Ovary (tissue), 3 donors: ENCODE measurements around the gene CCDC40.

Experiments used
- EP300 ChIP-seq: sonication (generic); formaldehyde crosslinking; IDR thresholded peaks from one replicate; pipeline ENCODE4 v1.6.1; 2017; ENCODE audit warnings: antibody characterized with exemption
- POLR2A ChIP-seq: fragments of 450-650 bp; IDR thresholded peaks from one replicate; pipeline ENCODE4 v1.6.1; 2017; ENCODE audit warnings: antibody characterized with exemption, mild to moderate bottlenecking, moderate library complexity
- TF ChIP-seq, protein P1 (sequence below), 3 donors: fragments of 450-650 bp in 2 of 3; fragments of 200-600 bp in 1 of 3; IDR thresholded peaks; one replicate each; pipeline versions ENCODE4 v1.5.1 to v1.8.0; 2016 to 2022; ENCODE audit warnings: antibody characterized with exemption in 3 of 3, mild to moderate bottlenecking in 1 of 3
- donor health status: DM: no; HTN: no; CAD: no.

- TF ChIP-seq, protein P1, sequence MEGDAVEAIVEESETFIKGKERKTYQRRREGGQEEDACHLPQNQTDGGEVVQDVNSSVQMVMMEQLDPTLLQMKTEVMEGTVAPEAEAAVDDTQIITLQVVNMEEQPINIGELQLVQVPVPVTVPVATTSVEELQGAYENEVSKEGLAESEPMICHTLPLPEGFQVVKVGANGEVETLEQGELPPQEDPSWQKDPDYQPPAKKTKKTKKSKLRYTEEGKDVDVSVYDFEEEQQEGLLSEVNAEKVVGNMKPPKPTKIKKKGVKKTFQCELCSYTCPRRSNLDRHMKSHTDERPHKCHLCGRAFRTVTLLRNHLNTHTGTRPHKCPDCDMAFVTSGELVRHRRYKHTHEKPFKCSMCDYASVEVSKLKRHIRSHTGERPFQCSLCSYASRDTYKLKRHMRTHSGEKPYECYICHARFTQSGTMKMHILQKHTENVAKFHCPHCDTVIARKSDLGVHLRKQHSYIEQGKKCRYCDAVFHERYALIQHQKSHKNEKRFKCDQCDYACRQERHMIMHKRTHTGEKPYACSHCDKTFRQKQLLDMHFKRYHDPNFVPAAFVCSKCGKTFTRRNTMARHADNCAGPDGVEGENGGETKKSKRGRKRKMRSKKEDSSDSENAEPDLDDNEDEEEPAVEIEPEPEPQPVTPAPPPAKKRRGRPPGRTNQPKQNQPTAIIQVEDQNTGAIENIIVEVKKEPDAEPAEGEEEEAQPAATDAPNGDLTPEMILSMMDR (IDR thresholded peaks at IDR 0.05): no peak
- TF ChIP-seq EP300: no peak
- TF ChIP-seq POLR2A: no peak
These were observed 39.3 kb upstream of the CCDC40 start for GRCh38 chr17:79997011-79997660.
